ENCODE measurements around the gene GAL3ST2.

Gene GAL3ST2

DNA sequence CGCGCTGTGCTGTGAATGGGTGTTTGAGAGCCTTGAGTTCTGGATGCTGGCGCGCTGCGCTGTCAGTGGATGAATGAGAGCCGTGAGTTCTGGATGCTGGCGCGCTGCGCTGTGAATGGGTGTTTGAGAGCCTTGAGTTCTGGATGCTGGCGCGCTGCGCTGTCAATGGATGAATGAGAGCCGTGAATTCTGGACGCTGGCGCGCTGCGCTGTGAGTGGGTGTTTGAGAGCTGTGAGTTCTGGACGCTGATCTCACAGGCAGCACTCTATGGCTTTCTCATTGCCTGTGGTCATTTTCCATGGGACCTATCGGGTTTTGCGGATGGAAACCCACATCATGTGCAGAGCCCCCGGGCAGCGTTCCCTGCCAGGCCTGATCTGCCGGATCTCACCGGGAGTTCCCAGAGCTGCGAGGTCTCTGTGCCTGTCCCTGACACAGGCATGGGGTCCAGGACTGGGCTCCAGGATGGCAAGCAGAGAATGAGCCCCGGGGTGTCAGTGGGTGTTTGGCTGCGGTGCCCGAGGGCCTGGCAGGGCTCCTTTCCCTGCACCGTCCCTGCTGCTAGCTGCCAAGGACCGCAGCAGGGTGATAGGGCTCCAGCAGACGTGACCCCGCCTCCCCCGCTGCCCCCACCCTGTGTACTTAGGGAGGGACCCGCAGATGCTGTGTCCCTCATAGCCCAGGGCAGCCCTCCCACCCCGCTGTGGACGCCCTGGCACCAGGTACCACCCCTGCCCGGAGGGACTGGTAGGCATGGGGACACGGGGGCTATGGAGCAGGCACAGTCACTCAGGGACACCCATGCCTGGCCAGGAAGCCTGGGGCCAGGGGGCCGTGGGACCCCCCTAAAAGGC, 72.4 kb downstream of the GAL3ST2 start:
- Histone ChIP-seq H2AFZ (no peak overlapping the region), H3K79me2 (no peaks in the 10 kb centered on the region), H3K36me3 (ENCODE audit: control insufficient read depth, insufficient read depth, low read length) (no peaks in the 10 kb centered on the region), H3K4me1 (no peaks in the 10 kb centered on the region), H3K4me2 (ENCODE audit: low read length) (no peak overlapping the region), H3K27ac (no peak overlapping the region), H3K9me3 (ENCODE audit: control insufficient read depth, low read length) (no peaks in the 10 kb centered on the region), H3K4me3 (ENCODE audit: low read depth, low read length) (no peak overlapping the region), H3K27me3 (ENCODE audit: control insufficient read depth, insufficient read depth, low read length) (no peaks in the 10 kb centered on the region), H3K9ac (no peak overlapping the region)
- TF ChIP-seq, protein P1, sequence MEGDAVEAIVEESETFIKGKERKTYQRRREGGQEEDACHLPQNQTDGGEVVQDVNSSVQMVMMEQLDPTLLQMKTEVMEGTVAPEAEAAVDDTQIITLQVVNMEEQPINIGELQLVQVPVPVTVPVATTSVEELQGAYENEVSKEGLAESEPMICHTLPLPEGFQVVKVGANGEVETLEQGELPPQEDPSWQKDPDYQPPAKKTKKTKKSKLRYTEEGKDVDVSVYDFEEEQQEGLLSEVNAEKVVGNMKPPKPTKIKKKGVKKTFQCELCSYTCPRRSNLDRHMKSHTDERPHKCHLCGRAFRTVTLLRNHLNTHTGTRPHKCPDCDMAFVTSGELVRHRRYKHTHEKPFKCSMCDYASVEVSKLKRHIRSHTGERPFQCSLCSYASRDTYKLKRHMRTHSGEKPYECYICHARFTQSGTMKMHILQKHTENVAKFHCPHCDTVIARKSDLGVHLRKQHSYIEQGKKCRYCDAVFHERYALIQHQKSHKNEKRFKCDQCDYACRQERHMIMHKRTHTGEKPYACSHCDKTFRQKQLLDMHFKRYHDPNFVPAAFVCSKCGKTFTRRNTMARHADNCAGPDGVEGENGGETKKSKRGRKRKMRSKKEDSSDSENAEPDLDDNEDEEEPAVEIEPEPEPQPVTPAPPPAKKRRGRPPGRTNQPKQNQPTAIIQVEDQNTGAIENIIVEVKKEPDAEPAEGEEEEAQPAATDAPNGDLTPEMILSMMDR (IDR thresholded peaks at IDR 0.05), result no peak

DNA sequence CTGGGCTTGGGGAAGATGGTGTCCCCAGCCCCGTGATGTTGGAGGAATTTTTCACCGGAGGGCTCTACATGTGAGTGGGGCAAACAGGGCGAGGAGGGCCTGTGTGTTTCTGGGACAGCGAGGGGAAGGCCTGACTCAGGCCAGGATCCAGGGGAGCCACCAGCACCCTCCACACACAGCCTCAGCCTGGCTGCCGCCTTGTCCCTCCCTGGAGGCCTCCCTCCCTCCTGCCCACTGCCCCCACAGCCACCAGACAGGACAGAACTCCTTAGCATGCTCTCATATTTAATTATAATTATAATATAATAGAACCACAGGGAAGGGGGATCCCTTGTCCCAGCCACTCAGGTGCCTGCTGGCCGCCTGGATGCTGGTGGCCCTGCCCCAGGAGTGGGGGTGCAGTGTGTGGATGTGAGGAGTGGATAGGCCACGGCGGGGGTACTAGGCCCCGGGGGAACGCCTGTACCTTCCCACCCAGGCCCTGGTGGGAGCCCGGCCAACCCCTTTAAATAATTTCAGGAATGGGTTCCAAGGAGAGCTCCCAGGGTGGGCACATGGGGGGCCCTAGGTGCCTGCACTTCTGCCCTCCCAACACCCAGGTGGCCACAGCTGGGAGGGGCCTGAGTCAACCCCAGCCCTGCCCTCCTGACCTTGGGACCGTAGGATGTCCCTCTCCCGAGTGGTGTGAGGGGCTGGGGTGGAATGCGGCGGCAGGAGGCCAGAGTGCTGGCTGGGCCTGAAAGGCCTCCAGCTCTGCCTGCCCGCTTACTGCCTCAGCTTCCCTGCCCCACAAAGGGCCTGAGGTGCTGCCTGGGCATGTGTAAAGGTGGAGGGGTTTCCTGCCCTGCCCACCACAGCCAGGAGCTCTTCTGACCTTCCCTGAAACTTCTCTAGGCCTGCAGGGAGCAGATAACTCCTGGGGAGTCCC, 73.3 kb downstream of the GAL3ST2 start:
- H3K4me1 ChIP-seq, result no peaks in the 10 kb centered on the region
- H3K27me3 ChIP-seq (ENCODE audit: control insufficient read depth, insufficient read depth, low read length), result no peaks in the 10 kb centered on the region
- H3K36me3 ChIP-seq (ENCODE audit: control insufficient read depth, insufficient read depth, low read length), result no peaks in the 10 kb centered on the region
- H3K4me3 ChIP-seq (ENCODE audit: low read depth, low read length), result no peak overlapping the region
- H2AFZ ChIP-seq, result no peak overlapping the region
- H3K4me2 ChIP-seq (ENCODE audit: low read length), result no peak overlapping the region
- H3K9me3 ChIP-seq (ENCODE audit: control insufficient read depth, low read length), result no peaks in the 10 kb centered on the region
- TF ChIP-seq, protein P1 (IDR thresholded peaks at IDR 0.05), result no peak
- H3K79me2 ChIP-seq, result no peaks in the 10 kb centered on the region
- no peak overlapping the region for H3K9ac ChIP-seq
- H3K27ac ChIP-seq, result no peak overlapping the region

DNA sequence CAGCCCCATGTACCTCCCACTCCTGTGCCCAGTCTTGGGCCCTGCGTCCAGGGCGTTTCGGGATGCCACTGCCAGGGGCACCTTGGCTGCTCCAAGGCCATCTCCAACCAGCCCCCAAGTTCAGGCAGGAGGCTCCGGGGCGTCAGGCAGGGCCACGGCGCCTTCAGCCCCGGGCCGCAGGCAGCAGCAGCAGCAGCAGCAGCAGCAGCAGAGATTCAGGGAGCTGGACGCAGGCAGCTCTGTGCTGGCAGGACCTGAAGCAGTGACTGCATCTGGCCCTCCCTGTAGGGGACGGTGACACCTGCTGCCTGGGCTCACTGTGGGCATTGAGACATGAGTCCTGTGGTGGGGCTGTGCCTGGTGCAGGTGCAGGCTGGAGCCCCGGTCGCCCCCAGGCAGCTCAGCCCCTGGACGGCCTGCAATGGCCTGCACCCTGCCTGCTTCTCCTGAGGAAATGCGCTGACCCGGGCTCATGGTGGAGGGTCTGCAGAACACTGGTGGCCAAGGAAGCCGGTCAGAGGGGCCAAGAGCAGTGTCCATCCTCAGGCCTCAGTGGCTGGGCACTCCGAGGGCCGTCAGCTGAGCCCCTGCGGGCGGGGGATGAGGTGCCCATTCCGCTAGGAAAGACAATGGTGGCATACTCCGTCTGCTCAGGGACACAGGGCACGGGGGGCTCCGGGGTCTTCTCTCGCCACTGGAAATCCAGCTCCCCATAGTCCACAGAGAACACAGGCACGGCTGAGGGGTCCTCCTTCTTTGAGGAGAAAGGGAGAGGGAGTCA, 74.1 kb downstream of the GAL3ST2 start:
- H3K4me1 ChIP-seq, result no peaks in the 10 kb centered on the region
- H3K27ac ChIP-seq, result no peak overlapping the region
- no peaks in the 10 kb centered on the region for H3K79me2 ChIP-seq
- H3K4me3 ChIP-seq (ENCODE audit: low read depth, low read length), result no peak overlapping the region
- H2AFZ ChIP-seq, result no peak overlapping the region
- H3K36me3 ChIP-seq (ENCODE audit: control insufficient read depth, insufficient read depth, low read length), result no peaks in the 10 kb centered on the region
- H3K9ac ChIP-seq, result no peak overlapping the region
- H3K27me3 ChIP-seq (ENCODE audit: control insufficient read depth, insufficient read depth, low read length), result no peaks in the 10 kb centered on the region
- H3K4me2 ChIP-seq (ENCODE audit: low read length), result no peak overlapping the region
- TF ChIP-seq, protein P1 (IDR thresholded peaks at IDR 0.05), result no peak
- H3K9me3 ChIP-seq (ENCODE audit: control insufficient read depth, low read length), result no peaks in the 10 kb centered on the region

DNA sequence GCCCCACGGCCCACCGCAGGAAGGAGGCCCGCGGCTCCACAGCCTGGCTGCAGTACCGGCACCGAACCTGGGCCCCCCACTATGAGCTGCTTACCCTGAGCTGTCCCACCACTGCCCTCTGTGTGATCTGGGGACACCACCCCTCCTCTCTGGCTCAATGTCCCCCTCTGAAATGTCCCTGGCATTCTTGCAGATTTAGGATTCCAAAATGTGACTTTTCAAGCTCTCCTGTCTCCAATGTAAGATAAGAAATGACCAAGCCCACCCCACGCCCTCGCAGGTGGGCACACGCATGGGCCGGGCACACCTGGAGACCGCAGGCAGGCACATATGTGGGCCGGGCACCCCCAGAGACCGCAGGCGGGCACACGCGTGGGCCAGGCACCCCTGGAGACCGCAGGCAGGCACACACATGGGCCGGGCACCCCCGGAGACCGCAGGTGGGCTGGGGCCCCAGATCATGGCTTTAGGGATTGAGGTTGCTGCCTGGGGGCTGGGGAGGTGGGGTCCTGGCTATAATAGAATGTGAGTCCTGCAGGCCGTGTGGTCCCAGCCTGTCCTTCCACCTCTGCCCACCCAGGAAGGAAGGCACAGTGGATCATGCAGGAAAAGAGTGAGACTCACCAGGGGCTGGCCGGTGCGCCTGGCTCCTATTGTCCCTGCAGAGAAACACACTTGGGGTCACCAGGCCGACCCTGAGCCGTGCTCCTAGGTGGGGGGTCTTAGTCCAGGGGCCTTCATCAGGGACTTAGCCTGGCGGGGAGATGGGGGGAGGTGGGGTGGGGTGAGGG, 74.9 kb downstream of the GAL3ST2 start:
- H3K36me3 ChIP-seq (ENCODE audit: control insufficient read depth, insufficient read depth, low read length), result no peaks in the 10 kb centered on the region
- TF ChIP-seq, protein P1 (IDR thresholded peaks at IDR 0.05), result no peak

More for the DNA sequence above, 74.9 kb downstream of the GAL3ST2 start:
- H3K27ac ChIP-seq, result no peak overlapping the region
- no peaks in the 10 kb centered on the region for H3K9me3 ChIP-seq (ENCODE audit: control insufficient read depth, low read length)
- H3K27me3 ChIP-seq (ENCODE audit: control insufficient read depth, insufficient read depth, low read length), result no peaks in the 10 kb centered on the region
- no peaks in the 10 kb centered on the region for H3K79me2 ChIP-seq
- no peak overlapping the region for H3K9ac ChIP-seq
- H2AFZ ChIP-seq, result no peak overlapping the region
- H3K4me2 ChIP-seq (ENCODE audit: low read length), result no peak overlapping the region
- no peaks in the 10 kb centered on the region for H3K4me1 ChIP-seq
- no peak overlapping the region for H3K4me3 ChIP-seq (ENCODE audit: low read depth, low read length)

All from parathyroid adenoma (tissue), 2 donors.